ENCODE data around the gene CHADL.

- TF ChIP-seq CTCF (optimal IDR thresholded peaks at IDR 0.05 in 1 of 3, IDR thresholded peaks at IDR 0.05 in 1 of 3, conservative IDR thresholded peaks at IDR 0.05 in 1 of 3; ENCODE audit: extremely low read depth in 1 of 3, insufficient read depth in 2 of 3, low read length in 3 of 3), result no peak
- no peak for TF ChIP-seq EZH2 (IDR thresholded peaks at IDR 0.05; ENCODE audit: low read length)
Observed at GRCh38 chr22:41289671-41290070, 48.9 kb upstream of the CHADL start.
